Rectal smooth muscle tissue (tissue), 1 donor: ENCODE results near the gene SYT17.

ENCODE experiments used
- H3K27ac ChIP-seq: one replicate; pipeline ENCODE4 v1.7.0; 2013; ENCODE audit warnings: low read depth, low read length, inconsistent platforms
- H3K27me3 ChIP-seq: one replicate; pipeline ENCODE4 v1.7.0; 2013; ENCODE audit warnings: low read length; ENCODE audit not compliant: control insufficient read depth, insufficient read depth
- H3K36me3 ChIP-seq: one replicate; pipeline ENCODE4 v1.7.0; 2013; ENCODE audit warnings: low read length; ENCODE audit not compliant: control insufficient read depth, insufficient read depth
- H3K4me1 ChIP-seq: one replicate; pipeline ENCODE4 v1.7.0; 2013; ENCODE audit warnings: low read length; ENCODE audit not compliant: control insufficient read depth, insufficient read depth
- H3K4me3 ChIP-seq: one replicate; pipeline ENCODE4 v1.7.0; 2013; ENCODE audit warnings: low read length
- H3K9ac ChIP-seq: one replicate; pipeline ENCODE4 v1.7.0; 2013; ENCODE audit warnings: low read length

Gene SYT17

GRCh38 chr16:19288872-19289799 is 121.1 kb downstream of the SYT17 start:
- no peaks in the 10 kb centered on the region for H3K27me3 ChIP-seq
- no peaks in the 10 kb centered on the region for H3K36me3 ChIP-seq
- no peak overlapping the region for H3K4me3 ChIP-seq
- no peaks in the 10 kb centered on the region for H3K4me1 ChIP-seq
- H3K27ac ChIP-seq = no peak overlapping the region
- H3K9ac ChIP-seq = no peak overlapping the region

GRCh38 chr16:19289811-19290485 is 121.9 kb downstream of the SYT17 start:
- H3K4me3 ChIP-seq = no peak overlapping the region

GRCh38 chr16:19290860-19291259 is 122.8 kb downstream of the SYT17 start:
- Histone ChIP-seq H3K27ac (no peak overlapping the region), H3K4me3 (no peak overlapping the region), H3K27me3 (no peaks in the 10 kb centered on the region), H3K4me1 (no peaks in the 10 kb centered on the region), H3K36me3 (no peaks in the 10 kb centered on the region), H3K9ac (no peak overlapping the region)

More at GRCh38 chr16:19289811-19290485, 121.9 kb downstream of the SYT17 start:
- Histone ChIP-seq H3K4me1 (no peaks in the 10 kb centered on the region), H3K27me3 (no peaks in the 10 kb centered on the region), H3K27ac (no peak overlapping the region), H3K36me3 (no peaks in the 10 kb centered on the region), H3K9ac (no peak overlapping the region)

- Histone ChIP-seq H3K9ac (no peak overlapping the region), H3K4me3 (no peak overlapping the region), H3K36me3 (no peaks in the 10 kb centered on the region), H3K27me3 (no peaks in the 10 kb centered on the region), H3K27ac (no peak overlapping the region), H3K4me1 (no peaks in the 10 kb centered on the region)
These were observed 123.4 kb downstream of the SYT17 start for GRCh38 chr16:19291475-19291874.

GRCh38 chr16:19292186-19292585 is 124.1 kb downstream of the SYT17 start:
- H3K4me1 ChIP-seq = no peaks in the 10 kb centered on the region
- no peak overlapping the region for H3K9ac ChIP-seq
- H3K27me3 ChIP-seq = no peaks in the 10 kb centered on the region
- no peaks in the 10 kb centered on the region for H3K36me3 ChIP-seq
- no peak overlapping the region for H3K4me3 ChIP-seq
- H3K27ac ChIP-seq = no peak overlapping the region

GRCh38 chr16:19294156-19294649 is 126.2 kb downstream of the SYT17 start:
- Histone ChIP-seq H3K27ac (no peak overlapping the region), H3K4me3 (no peak overlapping the region), H3K9ac (no peak overlapping the region), H3K4me1 (no peaks in the 10 kb centered on the region), H3K36me3 (no peaks in the 10 kb centered on the region), H3K27me3 (no peaks in the 10 kb centered on the region)

- no peaks in the 10 kb centered on the region for H3K27me3 ChIP-seq
- H3K4me1 ChIP-seq = no peaks in the 10 kb centered on the region
- H3K36me3 ChIP-seq = no peaks in the 10 kb centered on the region
- H3K9ac ChIP-seq = no peak overlapping the region
- no peak overlapping the region for H3K4me3 ChIP-seq
- no peak overlapping the region for H3K27ac ChIP-seq
These were observed 127.4 kb downstream of the SYT17 start for GRCh38 chr16:19295393-19295792.

- Histone ChIP-seq H3K36me3 (no peaks in the 10 kb centered on the region), H3K27me3 (no peaks in the 10 kb centered on the region), H3K9ac (no peak overlapping the region), H3K4me1 (no peaks in the 10 kb centered on the region), H3K27ac (no peak overlapping the region), H3K4me3 (no peak overlapping the region)
These were observed 129.4 kb downstream of the SYT17 start for GRCh38 chr16:19297454-19297853.

GRCh38 chr16:19299565-19299964 is 131.5 kb downstream of the SYT17 start:
- H3K27ac ChIP-seq = no peak overlapping the region
- no peaks in the 10 kb centered on the region for H3K4me1 ChIP-seq
- no peaks in the 10 kb centered on the region for H3K36me3 ChIP-seq
- H3K4me3 ChIP-seq = no peak overlapping the region
- H3K9ac ChIP-seq = no peak overlapping the region
- H3K27me3 ChIP-seq = no peaks in the 10 kb centered on the region

- Histone ChIP-seq H3K9ac (no peak overlapping the region), H3K4me1 (no peaks in the 10 kb centered on the region), H3K27ac (no peak overlapping the region), H3K4me3 (no peak overlapping the region), H3K36me3 (no peaks in the 10 kb centered on the region), H3K27me3 (no peaks in the 10 kb centered on the region)
These were observed 133.9 kb downstream of the SYT17 start for GRCh38 chr16:19301931-19302330.

- H3K27ac ChIP-seq = no peak overlapping the region
- H3K36me3 ChIP-seq = no peaks in the 10 kb centered on the region
- peaks cover 5% of the 10 kb centered on the region for H3K27me3 ChIP-seq
- no peak overlapping the region for H3K4me3 ChIP-seq
- no peak overlapping the region for H3K9ac ChIP-seq
- no peaks in the 10 kb centered on the region for H3K4me1 ChIP-seq
These were observed 136.7 kb downstream of the SYT17 start for GRCh38 chr16:19304750-19305149.

GRCh38 chr16:19305443-19305842 is 137.4 kb downstream of the SYT17 start:
- Histone ChIP-seq H3K27me3 (peaks cover 5% of the 10 kb centered on the region), H3K36me3 (no peaks in the 10 kb centered on the region), H3K4me1 (no peaks in the 10 kb centered on the region), H3K4me3 (no peak overlapping the region), H3K27ac (no peak overlapping the region), H3K9ac (no peak overlapping the region)
